ENCODE data around the gene SPANXN5.

- no peak for TF ChIP-seq EZH2phosphoT487 (IDR thresholded peaks at IDR 0.05; ENCODE audit: low read depth, severe bottlenecking, unreplicated experiment)
- TF ChIP-seq CTCF (IDR thresholded peaks at IDR 0.05; ENCODE audit: poor library complexity), result no peak
- no peak for TF ChIP-seq EZH2 (IDR thresholded peaks at IDR 0.05; ENCODE audit: borderline replicate concordance)
Measured at GRCh38 chrX:52819788-52820187, 22.6 kb upstream of the SPANXN5 start.
